DOHH2 (cell line): Measurements from ENCODE around the gene RNF26.

Experiments used
- H3F3A ChIP-seq: fragments of 200-600 bp; sonication (generic), shearing (Covaris generic); 2 replicates; pipeline ENCODE4 v1.6.0; 2016; ENCODE audit warnings: antibody characterized with exemption, mild to moderate bottlenecking; ENCODE audit not compliant: control insufficient read depth, insufficient read depth
- H3K27ac ChIP-seq: fragments of 200-600 bp; sonication (generic); 2 replicates; pipeline ENCODE4 v1.5.1; 2014; ENCODE audit warnings: low read depth, mild to moderate bottlenecking, low read length, moderate library complexity
- H3K27me3 ChIP-seq: fragments of 200-600 bp; sonication (generic); 2 replicates; pipeline ENCODE4 v1.6.1; 2014; ENCODE audit warnings: mild to moderate bottlenecking, low read length, mixed read lengths; ENCODE audit not compliant: control insufficient read depth
- H3K36me3 ChIP-seq: fragments of 200-600 bp; sonication (generic); 2 replicates; pipeline ENCODE4 v1.6.1; 2014; ENCODE audit warnings: mild to moderate bottlenecking, low read length, moderate library complexity, mixed read lengths; ENCODE audit not compliant: control insufficient read depth
- H3K4me1 ChIP-seq: fragments of 200-600 bp; sonication (generic); 2 replicates; pipeline ENCODE4 v1.6.1; 2014; ENCODE audit warnings: mild to moderate bottlenecking, low read length, mixed read lengths; ENCODE audit not compliant: control insufficient read depth
- H3K4me2 ChIP-seq: fragments of 200-600 bp; sonication (generic); 2 replicates; pipeline ENCODE4 v1.6.0; 2014; ENCODE audit warnings: mild to moderate bottlenecking, low read length, moderate library complexity
- H3K4me3 ChIP-seq: fragments of 200-600 bp; sonication (generic); 2 replicates; pipeline ENCODE4 v1.5.1; 2014; ENCODE audit warnings: mild to moderate bottlenecking, low read length, mixed read lengths
- H3K79me2 ChIP-seq: fragments of 200-600 bp; sonication (generic); 2 replicates; pipeline ENCODE4 v1.6.1; 2014; ENCODE audit warnings: mild to moderate bottlenecking, low read length, mixed read lengths; ENCODE audit not compliant: control insufficient read depth
- H3K9me2 ChIP-seq: fragments of 200-600 bp; sonication (generic); replicated peaks from 2 replicates; pipeline ENCODE4 v1.6.1; 2014; ENCODE audit warnings: mild to moderate bottlenecking, low read length, mixed read lengths; ENCODE audit not compliant: control insufficient read depth
- H3K9me3 ChIP-seq: fragments of 200-600 bp; sonication (generic); 2 replicates; pipeline ENCODE4 v1.6.1; 2014; ENCODE audit warnings: antibody characterized with exemption, low read length, mixed read lengths; ENCODE audit not compliant: control insufficient read depth, insufficient read depth
- H4K20me1 ChIP-seq: fragments of 200-600 bp; sonication (generic); 2 replicates; pipeline ENCODE4 v1.6.0; 2014; ENCODE audit warnings: low read depth, mild to moderate bottlenecking, antibody characterized with exemption, low read length, moderate library complexity; ENCODE audit not compliant: control insufficient read depth, insufficient read depth
- CTCF ChIP-seq: fragments of 200-600 bp; sonication (generic); IDR thresholded peaks from one replicate; pipeline ENCODE4 v1.5.1; 2014; ENCODE audit warnings: antibody characterized with exemption, mild to moderate bottlenecking, low read depth, low read length; ENCODE audit not compliant: poor library complexity, severe bottlenecking
- EZH2phosphoT487 ChIP-seq: fragments of 200-600 bp; sonication (generic); IDR thresholded peaks from 2 replicates; pipeline ENCODE4 v1.6.1; 2017; ENCODE audit warnings: borderline replicate concordance, mild to moderate bottlenecking, antibody characterized with exemption, low read length, moderate library complexity, mixed read lengths

RNF26 gene

GRCh38 chr11:119306373-119306890, 27.9 kb upstream of the RNF26 start:
- no peaks in the 10 kb centered on the region for H3K9me3 ChIP-seq
- H3K27ac ChIP-seq = no peak overlapping the region
- H3K4me1 ChIP-seq = no peaks in the 10 kb centered on the region
- no peak overlapping the region for H3K4me2 ChIP-seq
- H3K27me3 ChIP-seq = no peaks in the 10 kb centered on the region
- no peak for TF ChIP-seq EZH2phosphoT487
- no peak for TF ChIP-seq CTCF
- peaks cover 33% of the 10 kb centered on the region for H3K36me3 ChIP-seq
- H4K20me1 ChIP-seq = no peaks in the 10 kb centered on the region
- H3F3A ChIP-seq = peaks cover 3% of the 10 kb centered on the region; the same call in 1 of the 2 replicates
- no peak overlapping the region for H3K4me3 ChIP-seq
- no peaks in the 10 kb centered on the region for H3K9me2 ChIP-seq
- no peaks in the 10 kb centered on the region for H3K79me2 ChIP-seq

GRCh38 chr11:119307219-119307618, 27.1 kb upstream of the RNF26 start:
- no peaks in the 10 kb centered on the region for H3K79me2 ChIP-seq
- H3K27ac ChIP-seq = no peak overlapping the region
- no peaks in the 10 kb centered on the region for H3K9me3 ChIP-seq
- H3K4me3 ChIP-seq = no peak overlapping the region
- no peaks in the 10 kb centered on the region for H3K27me3 ChIP-seq
- H3F3A ChIP-seq = peaks cover 3% of the 10 kb centered on the region; the same call in 1 of the 2 replicates
- no peak overlapping the region for H3K4me2 ChIP-seq
- peaks cover 26% of the 10 kb centered on the region for H3K36me3 ChIP-seq
- no peak for TF ChIP-seq CTCF
- no peaks in the 10 kb centered on the region for H3K9me2 ChIP-seq
- H3K4me1 ChIP-seq = no peaks in the 10 kb centered on the region
- no peaks in the 10 kb centered on the region for H4K20me1 ChIP-seq

- Histone ChIP-seq H3K79me2 (no peaks in the 10 kb centered on the region), H3K4me1 (no peaks in the 10 kb centered on the region), H3K9me2 (no peaks in the 10 kb centered on the region), H3K27me3 (no peaks in the 10 kb centered on the region), H3F3A (peaks cover 3% of the 10 kb centered on the region; the same call in 1 of the 2 replicates), H3K9me3 (no peaks in the 10 kb centered on the region), H3K36me3 (peaks cover 20% of the 10 kb centered on the region), H3K4me3 (no peak overlapping the region), H3K4me2 (no peak overlapping the region), H4K20me1 (no peaks in the 10 kb centered on the region), H3K27ac (no peak overlapping the region)
- TF ChIP-seq CTCF (no peak), EZH2phosphoT487 (no peak)
Observed at GRCh38 chr11:119307974-119308373, 26.4 kb upstream of the RNF26 start.

GRCh38 chr11:119309411-119309810, 24.9 kb upstream of the RNF26 start:
- H4K20me1 ChIP-seq = no peaks in the 10 kb centered on the region
- H3K27ac ChIP-seq = no peak overlapping the region
- TF ChIP-seq CTCF (no peak), EZH2phosphoT487 (no peak)
- H3K36me3 ChIP-seq = peaks cover 7% of the 10 kb centered on the region; the same call in 1 of the 2 replicates
- H3K9me3 ChIP-seq = no peaks in the 10 kb centered on the region
- no peak overlapping the region for H3K4me2 ChIP-seq
- no peaks in the 10 kb centered on the region for H3K79me2 ChIP-seq
- H3F3A ChIP-seq = peaks cover 5% of the 10 kb centered on the region; the same call in 1 of the 2 replicates
- peaks cover under 1% of the 10 kb centered on the region; the same call in 1 of the 2 replicates for H3K4me1 ChIP-seq
- no peaks in the 10 kb centered on the region for H3K9me2 ChIP-seq
- H3K27me3 ChIP-seq = no peaks in the 10 kb centered on the region
- no peak overlapping the region for H3K4me3 ChIP-seq
